Inferior parietal cortex (tissue), 1 donor: ENCODE measurements around the gene PPP1R18.
A peak's percentile ranks its signal among the peaks of the same experiment; 100 is the strongest.
"Not testable (repeated sequence)": the region's sequence is repeated elsewhere in the genome, so short reads cannot be mapped to it uniquely, and the experiment has no call there.

ENCODE experiments used
- DNase-seq: peaks from one replicate; pipeline ENCODE4 v3.0.0-alpha.2; 2016; ENCODE audit errors: extremely low spot score

PPP1R18 gene

GRCh38 chr6:30719791-30720737 lies 33.6 kb upstream of the PPP1R18 start, which contains the start of gene TUBB:
Gene TUBB (plus strand): TSS chr6:30720352. CDS start chr6:30720507, 155 bp downstream.
- DNase-seq, result peak; percentile 98

- DNase-seq, result no peak
Observed at GRCh38 chr6:30719356-30719755, 32.9 kb upstream of the PPP1R18 start.

- not testable (repeated sequence) for DNase-seq
Observed at GRCh38 chr6:30717845-30718720, 31.6 kb upstream of the PPP1R18 start.

GRCh38 chr6:30717129-30717844 lies 30.8 kb upstream of the PPP1R18 start, which contains the start of gene MDC1:
Gene MDC1 (minus strand): TSS chr6:30717281. CDS start chr6:30715175, 2,106 bp downstream.
- DNase-seq, result peak; percentile 98

- no peak for DNase-seq
Observed at GRCh38 chr6:30716879-30717128, 30.4 kb upstream of the PPP1R18 start.

- DNase-seq, result no peak
Observed at GRCh38 chr6:30714263-30714662, 27.8 kb upstream of the PPP1R18 start.

GRCh38 chr6:30712441-30712945 lies 26.0 kb upstream of the PPP1R18 start:
- DNase-seq, result no peak

- DNase-seq, result no peak
Observed at GRCh38 chr6:30711758-30712380, 25.4 kb upstream of the PPP1R18 start.

- no peak for DNase-seq
Observed at GRCh38 chr6:30709101-30709868, 22.8 kb upstream of the PPP1R18 start.

GRCh38 chr6:30707281-30707850 lies 20.9 kb upstream of the PPP1R18 start:
- DNase-seq, result no peak

GRCh38 chr6:30705620-30706019 lies 19.2 kb upstream of the PPP1R18 start:
- DNase-seq, result no peak

- DNase-seq, result no peak
Observed at GRCh38 chr6:30703821-30704220, 17.4 kb upstream of the PPP1R18 start.

GRCh38 chr6:30703011-30703410 lies 16.6 kb upstream of the PPP1R18 start:
- no peak for DNase-seq

- DNase-seq, result no peak
Observed at GRCh38 chr6:30700340-30700739, 13.9 kb upstream of the PPP1R18 start.

GRCh38 chr6:30696432-30696831 lies 10.0 kb upstream of the PPP1R18 start:
- no peak for DNase-seq

GRCh38 chr6:30691208-30691847 lies 4.9 kb upstream of the PPP1R18 start:
- no peak for DNase-seq

GRCh38 chr6:30690403-30691207 lies 4.2 kb upstream of the PPP1R18 start, which contains the start of gene NRM:
Gene NRM (minus strand): TSS chr6:30690984. CDS start chr6:30690974, 10 bp downstream.
- peak; percentile 77 for DNase-seq

- no peak for DNase-seq
Observed at GRCh38 chr6:30689985-30690384, 3.5 kb upstream of the PPP1R18 start.
